NK-92 (cell line): ENCODE data around the gene HDAC4.

ENCODE experiments used
- DNase-seq: peaks from one replicate; lab custom pipeline; 2025; ENCODE audit not compliant: unreplicated experiment; lab: John Stamatoyannopoulos, UW

HDAC4 gene

DNA sequence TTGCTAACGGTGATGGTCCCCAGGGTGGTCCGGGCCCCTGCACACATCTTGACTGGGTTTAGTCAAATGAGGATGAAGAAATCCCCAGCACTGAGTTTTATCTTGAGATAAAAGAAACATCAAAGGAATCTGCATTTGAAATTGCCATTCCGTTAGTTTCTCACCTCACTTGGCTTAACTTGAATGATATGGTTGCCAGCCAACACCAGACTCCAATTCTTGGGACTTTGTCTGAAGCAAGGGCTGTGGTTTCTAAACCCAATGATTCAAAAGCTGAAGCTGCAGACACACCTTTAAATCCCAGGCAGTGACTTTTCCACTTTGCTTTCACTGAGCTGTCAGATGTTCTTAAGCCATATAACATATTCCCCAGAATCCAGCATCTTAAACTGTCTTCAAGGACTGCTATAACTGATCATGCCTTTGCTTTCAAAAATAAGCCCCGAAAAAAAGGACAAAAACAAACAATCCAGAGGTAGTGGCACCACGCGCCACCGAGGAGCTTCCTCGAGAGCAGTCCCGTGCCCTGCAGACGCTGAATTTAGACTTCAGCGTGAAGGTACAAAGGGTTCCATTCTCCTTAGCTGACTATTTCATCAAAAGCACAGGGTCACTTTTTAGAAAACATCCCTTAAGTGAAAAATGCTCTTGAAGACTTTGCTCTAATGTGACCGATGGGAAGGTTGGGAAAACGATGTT lies 189.3 kb downstream of the HDAC4 start:
- no peak for DNase-seq

DNA sequence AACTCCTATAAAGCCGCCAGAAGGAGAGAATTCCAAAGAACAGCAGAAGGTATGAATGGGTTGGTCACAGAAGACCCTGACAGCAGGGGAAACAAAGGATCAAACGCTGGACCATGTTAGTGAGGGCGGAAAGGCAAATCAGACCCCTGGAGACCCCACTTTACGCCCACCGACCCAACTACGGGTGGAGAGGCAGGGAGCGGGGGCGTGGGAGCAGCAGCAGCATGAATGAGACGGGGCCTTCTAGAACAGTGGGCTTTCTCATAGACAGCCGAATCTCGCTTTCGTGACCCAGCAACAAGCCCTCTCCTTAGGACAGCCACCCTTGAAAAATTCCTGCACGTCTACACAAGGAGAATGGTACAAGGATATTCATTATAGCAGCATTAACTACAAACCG lies 191.0 kb downstream of the HDAC4 start:
- DNase-seq: no peak

DNA sequence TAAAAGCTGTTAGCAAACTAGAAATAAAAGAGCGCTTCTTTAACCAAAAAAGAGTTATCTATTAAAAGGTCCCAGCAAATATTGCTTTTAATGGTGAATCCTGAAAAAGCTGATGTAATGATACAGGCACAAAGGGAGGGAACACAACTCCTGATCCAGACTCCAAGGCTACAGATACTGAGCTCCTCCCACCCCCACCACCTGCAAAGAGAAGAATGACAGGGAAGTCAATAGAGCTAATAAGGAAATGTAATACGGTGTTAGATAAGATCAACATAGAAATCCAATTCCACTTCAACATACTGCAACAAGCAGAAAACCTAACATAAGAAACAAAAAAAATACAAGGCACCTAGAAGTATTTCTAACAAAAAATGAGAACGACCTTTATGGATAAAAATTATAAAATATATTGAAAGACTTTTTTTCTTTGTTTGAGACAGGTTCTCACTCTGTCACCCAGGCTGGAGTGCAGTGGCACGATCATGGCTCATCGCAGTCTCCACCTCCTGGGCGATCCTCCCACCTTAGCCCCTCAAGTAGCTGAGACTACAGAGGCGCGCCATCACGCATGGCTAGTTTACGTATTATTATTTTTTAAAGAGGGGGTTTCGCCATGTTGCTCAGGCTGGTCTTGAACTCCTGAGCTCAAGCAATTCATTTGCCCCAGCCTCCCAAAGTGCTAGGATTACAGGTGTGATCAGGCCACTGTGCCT lies 192.2 kb downstream of the HDAC4 start:
- DNase-seq: no peak

DNA sequence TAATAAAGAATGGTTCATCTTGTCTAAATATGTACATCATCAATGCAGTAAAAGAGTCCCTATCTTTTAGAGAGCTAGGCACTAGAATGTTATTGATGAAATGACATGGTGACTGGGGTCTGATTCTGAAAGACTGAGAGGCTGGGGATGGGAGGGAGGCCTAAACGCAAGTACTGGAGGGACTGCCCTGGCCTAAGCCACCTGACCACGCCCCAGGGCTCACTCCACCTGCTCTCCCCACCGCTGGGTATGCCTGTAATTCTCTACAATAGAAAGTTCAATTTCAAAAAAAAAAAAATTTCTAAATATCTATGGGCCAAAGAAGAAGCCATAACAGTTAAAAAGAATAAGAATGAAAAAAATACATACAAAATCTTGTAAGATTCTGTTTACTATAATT lies 194.0 kb downstream of the HDAC4 start:
- no peak for DNase-seq

DNA sequence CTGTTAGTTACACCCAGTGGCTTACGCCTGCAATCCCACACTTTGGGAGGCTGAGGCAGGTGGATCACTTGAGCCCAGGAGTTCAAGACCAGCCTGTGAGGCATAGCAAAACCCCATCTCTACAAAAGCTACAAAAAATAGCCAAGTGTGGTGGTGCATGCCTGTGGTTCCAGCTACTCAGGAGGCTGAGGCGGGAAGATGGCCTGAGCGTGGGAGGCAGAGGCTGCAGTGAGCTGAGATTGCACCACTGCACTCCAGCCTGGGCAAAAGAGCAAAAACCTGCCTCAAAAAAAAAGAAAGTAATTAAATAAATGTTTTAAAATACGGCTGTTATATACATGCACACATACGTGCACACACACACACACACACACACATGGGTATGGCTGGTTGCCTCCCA lies 194.8 kb downstream of the HDAC4 start:
- DNase-seq: no peak

DNA sequence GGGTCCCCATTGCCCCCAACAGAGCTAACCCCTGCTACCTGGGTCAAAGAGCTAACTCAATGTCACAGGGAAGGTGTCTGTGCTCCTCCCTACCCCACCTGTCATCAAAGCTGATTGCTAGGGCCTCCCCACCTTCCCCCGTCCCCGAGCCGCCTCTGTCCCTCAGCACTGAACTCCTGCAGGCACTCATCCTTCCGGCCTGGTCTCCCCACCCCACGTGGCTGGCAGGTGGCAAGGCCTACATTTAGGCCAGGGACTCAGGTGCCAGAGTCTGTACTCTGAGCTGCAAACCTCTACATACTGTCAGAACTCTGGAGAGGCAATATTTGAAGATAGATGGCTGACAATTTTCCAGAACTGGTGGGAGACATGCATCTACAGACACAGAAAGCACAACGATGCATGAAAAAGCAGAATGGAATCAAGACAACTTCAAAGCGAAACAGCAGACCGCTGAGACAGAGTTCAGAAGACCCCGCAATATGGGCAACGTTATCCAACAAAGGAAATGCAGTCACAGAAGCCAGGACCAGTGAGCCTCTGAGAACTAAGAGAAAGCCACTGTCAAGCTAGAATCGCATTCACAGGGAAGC lies 195.8 kb downstream of the HDAC4 start:
- DNase-seq: no peak

DNA sequence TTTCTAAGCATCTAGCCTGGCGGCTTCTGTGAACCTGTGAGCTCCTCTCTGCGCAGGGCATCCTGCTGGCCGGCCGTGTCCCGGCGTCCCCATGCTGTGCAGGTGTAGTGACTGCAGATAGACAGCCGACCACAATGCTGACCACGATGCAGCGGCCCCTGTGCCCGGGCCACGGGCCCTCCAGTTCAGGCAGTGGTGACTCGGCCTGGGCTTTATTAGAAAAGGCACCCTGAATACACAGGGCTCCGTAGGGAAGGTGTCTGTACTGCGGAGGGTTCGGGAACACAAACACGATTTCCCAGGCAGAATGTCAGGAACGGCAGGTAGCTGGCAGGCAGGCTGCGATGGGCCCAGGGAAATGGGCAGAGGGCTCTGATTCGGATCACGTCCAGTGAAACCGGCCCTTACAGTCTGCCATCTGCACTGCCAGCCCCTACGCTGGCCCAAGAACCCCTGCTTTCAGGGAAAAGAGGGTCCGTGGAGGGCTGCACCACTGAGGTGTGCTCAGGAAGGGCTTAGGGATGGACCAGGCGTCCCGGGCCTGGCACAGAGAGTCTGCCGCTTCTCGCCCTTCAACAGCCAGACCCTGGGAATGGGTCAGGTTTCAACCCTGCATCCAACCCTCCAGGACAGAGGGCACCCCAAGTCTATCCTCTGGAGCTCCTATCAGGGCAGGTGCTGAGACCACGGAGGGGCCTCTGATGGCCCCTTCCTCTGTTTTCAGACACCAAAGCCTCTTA lies 196.5 kb downstream of the HDAC4 start:
- DNase-seq: no peak

DNA sequence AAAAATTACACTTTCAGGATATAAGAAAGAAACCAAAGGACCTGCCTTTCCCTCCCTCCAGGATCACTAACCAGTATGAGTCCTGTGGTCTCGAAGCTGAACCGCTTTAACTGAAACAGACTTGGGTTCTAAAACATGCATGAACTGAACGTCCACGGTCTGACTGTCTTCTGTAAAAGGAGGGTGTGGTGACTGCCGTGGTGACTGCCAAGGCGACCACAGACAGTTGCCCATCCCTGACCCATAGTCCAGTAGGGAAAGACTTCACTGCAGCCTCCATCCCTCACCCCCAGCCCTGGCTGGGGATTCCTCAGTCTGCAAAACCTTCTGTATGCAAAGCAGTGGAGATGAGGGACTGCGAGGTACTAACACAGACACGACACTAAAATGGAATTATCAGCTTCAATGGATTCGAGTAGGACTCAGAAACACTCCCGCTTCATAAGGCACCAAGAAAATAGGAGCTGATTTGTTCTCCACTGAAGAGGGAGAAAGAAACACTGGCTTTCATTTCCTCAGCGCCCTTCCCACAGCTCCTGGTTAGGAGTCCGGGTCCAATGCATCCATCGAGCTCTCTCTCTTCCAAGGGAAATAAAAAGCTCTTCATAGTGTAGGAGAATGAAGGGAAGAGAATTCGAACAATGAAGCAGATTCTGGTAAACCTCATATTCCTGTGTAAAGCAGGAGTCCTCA lies 197.2 kb downstream of the HDAC4 start:
- DNase-seq: no peak

DNA sequence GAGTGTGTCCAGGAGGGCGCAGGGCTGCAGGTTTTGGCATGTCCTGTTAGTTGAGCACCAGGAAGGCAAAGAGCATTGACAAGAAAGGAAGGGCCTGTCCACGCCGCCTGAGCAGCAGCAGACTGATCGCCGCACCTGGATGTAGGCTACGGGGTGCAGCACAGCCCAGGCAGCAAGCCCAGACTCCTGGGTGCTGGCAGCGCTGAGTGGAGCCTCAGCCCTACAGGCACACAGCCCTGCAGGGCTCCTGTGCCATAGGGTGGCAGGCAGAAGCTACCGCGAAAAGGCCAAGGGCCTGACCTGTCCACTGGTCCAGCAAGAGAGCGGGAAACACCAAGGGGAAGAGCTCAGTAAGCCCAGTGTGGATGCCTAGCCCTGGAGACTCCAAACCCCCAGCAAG lies 198.0 kb downstream of the HDAC4 start:
- DNase-seq: no peak

DNA sequence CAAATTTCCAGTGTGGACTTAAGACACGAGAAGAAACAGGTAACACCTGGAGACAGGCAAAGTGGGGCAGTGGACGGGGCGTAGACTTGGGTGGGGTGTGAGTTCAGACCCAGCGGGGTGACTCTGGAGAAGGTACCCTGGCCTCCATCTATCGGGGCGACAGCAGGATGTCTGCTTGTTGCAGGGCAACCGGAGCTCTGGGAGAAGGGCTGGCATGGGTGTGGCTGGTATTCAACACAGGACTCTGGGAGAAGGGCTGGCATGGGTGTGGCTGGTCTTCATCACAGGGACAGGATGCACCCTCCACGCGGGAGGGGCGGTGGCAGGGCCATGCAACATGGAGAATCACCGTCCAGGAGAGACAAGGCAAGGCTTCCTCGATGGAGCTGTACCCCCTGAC lies 198.5 kb downstream of the HDAC4 start:
- DNase-seq: no peak

DNA sequence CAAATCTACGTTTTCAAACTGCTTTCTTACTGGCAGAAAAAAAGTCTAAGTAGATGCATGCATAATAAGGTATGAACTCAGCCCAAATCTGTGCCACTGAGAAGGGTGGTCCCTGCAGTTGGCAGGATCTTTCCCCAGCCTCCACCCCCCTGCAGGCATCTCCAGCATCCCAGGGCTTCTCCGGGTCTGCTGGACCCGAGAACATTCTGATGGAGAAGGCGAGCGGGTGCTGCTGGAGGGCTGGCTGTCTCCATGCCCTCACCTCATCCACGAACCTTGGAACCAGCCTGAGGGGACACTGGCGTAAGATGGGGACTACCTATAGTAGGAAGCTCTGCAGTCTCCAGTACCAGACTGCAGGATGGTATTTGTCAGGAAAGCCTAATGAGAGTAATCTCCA lies 198.9 kb downstream of the HDAC4 start:
- no peak for DNase-seq

DNA sequence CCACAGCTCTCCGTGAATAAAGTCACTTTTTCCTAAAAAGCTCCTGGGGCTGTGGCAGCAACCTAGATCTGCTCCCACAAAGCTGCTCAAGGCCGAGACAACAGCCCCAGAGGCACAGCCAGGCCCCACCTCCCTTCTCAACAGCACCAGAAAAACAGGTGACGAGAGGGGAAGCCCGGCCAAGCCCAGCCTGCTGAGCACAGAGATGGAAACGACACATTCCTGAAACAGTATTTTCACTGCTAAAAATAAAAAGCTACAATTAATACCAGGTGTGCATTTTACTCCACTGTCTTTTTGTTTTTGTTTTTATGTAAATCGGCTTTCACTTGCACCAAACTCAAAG lies 199.3 kb downstream of the HDAC4 start:
- DNase-seq: no peak

DNA sequence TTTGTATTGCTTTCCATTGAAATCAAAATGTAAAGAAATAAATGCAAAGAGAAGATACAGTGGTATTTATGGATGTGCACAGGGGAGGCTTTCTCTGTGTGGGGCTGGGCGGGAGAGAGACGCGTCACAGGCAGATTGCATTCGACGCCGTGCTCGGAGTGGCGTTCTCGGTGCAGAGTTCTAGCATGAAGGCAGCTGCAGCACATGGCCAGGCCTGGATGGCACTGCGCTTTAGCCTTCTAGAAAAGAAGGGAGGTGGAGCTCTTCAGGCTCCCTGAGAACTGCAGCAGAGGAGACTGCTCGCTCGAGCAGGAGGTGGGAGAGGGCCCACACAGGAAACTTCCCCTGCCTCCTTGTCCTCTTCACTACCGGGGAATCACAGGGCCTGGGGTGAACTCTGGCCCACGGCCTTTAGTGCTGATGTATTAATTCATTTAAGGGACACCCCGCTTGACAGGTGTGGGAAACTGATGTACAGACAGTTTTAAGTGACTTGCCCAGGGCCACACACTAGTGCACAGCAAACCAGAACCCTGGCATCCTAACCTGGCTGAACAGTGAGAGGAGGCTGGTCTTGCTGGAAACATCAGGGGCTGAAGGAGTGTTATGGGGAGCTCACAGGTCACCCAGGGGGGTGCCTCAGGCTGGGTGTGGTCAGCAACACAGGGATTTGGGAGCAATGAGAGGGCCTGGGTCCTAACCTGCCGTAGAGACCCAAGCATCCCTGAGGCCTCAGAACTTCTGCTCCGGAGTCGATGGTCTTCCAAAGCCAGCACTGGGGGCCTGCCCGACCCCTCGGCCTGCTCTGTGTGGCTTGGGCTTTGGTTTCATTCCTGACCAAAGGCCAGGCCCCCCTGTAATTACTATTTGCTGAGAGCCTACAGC lies 199.9 kb downstream of the HDAC4 start:
- no peak for DNase-seq

DNA sequence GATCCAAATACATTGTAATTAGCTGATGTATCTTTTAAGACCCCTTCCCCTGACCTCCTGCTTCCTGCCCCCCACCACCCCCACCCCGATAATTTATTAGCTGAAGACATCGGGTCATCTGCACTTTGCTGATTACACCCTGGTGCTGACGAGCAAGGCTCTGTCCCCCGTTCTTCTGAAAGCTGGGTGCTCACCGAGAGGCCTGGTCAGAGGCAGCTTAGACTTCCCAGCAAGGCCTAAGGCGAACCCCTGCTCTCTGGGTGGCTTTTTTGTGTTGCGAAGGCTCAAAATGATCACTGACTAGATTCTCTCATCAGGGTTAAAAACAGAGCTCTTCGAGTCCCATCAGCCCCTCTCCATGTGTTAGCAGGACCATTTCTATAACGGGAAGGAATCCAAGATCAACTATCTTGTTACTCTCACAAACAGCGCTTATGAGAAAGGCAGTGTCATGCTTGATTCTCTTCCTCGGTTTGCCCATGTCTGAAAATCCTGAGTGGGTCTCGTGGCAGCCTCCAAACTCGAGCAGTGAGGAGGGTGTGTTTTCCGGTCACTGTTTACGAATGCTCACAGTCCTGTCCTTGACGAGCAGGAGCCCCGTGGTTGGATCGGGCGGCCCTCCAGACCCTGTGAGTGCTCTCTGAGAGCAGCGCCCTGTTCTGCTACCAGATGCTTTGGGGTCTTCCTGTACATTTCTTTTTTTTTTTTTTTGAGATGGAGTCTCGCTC lies 201.6 kb downstream of the HDAC4 start:
- DNase-seq: no peak

DNA sequence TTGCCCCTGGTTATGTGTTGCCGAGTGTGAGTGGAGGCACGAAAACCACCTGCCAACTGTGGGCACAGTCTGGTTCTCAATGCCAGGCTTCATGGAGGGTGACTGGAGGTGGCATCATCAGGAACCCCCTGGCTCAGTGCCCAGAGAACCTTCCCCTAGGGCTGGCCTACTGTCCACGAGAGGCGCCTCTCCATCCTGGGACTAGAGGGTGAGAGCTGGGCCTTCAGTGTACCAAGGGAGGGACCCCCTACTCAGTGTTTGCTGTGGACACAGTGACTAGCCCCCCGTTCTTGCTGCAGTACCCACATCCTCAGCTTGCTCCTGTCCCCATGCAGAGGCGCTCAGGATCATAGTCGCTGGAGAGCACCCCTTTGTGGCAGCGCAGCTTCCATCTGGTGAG lies 202.6 kb downstream of the HDAC4 start:
- no peak for DNase-seq

DNA sequence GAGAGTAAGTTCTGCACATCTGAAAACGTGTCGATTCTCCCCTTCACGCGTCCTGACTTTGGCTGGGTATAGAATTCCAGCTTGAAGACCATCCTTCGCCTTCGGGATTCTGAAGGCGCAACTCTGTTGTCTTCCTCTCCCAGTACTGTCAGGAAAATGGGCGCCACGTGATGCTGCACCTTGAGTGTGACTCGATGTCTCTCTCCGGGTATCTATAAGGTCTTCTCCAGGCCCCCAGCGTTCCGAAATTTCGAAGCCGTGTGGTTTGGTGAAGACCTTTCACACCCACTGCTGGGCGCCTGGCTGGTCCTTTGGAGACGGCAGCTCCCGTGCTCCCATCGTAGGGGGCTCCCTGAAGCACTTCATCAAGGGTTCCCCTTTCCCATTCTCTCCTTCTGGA lies 203.7 kb downstream of the HDAC4 start:
- DNase-seq: no peak

DNA sequence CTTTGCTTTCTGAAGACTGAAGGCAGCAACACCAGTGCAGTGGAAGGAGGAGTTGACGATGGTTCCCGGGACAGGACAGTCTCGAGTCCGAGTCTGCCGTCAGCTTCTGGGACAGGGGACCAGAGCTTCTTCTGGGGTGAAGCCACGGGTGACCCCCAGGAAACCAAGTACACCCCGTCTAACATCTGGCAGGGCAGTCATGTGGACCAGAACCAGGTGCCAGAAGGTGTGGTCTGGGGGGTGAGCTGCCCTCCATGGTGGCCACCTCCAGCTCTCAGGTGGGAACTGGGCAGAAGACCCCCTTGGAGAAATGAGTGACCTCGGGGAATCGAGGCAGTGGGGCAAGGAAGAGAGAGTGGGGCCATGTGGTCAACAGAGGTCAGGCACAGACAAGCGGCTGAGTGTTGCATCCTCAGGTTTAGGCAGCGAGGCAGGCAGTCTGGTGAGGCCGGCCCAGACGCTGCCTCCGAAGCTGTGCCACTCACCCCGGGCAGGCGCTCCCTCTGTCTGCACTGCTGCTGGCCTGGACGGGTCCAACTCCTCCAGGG lies 204.3 kb downstream of the HDAC4 start:
- DNase-seq: no peak

DNA sequence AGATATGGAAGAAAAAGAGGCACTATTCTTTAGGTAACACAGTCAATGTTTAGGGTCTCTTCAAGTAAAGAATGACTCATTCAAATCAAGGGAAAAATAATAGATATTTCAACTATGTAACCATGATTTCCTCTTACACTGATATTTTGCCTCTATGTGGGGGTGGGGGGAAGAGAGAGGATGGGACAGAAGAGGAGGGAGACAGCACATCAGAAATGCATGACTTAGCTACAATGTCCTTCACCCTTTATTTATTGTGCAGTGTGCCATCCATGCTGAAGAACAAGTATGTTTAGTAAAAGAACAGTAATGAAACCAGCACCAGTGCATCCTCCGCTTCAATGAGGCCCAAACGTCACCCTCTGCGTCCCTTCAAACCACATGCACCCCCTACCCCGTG lies 204.8 kb downstream of the HDAC4 start:
- no peak for DNase-seq

DNA sequence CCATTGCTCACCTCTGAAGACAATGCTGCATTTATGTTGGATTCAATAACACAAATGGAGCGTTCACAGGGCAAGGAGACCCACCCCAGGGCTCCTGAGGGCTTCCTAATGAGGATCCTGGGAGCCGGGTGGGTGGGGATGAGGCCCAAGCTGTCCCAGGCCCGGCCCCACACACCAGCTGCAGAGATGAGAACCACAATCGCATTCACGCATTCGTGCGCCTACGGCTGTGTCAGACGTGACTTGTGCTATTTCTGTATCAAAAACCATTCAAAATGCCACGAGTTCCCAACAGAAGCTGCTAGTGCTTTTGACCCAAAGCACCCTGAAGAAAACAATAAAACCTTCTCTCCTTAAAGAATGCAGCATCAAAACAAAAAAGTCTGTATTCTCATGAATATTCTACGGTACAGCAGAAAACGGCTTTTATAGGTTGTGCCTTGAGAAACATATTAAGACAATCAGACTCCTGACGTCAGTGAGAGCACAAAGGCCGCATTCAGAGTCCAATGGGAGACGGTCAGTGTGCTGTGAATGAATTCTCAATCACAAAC lies 205.4 kb downstream of the HDAC4 start:
- no peak for DNase-seq
